DND-41 (cell line): ENCODE data around the gene TBCK.

Source experiments
- ATAC-seq: fragments of 200-7000 bp; cut with Tn5 transposase; 3 replicates; pipeline ENCODE4 v1.9.1; 2021; ENCODE audit warnings: low read depth; ENCODE audit not compliant: insufficient read depth
- DNase-seq: peaks from one replicate; pipeline ENCODE4 v3.0.0-alpha.2; 2020
- H2AFZ ChIP-seq: 2 replicates; pipeline ENCODE4 v1.6.0; 2012; ENCODE audit warnings: low read depth, low read length
- H3K27ac ChIP-seq: 2 replicates; pipeline ENCODE4 v1.5.1; 2012; ENCODE audit warnings: low read length, inconsistent platforms
- H3K27me3 ChIP-seq: fragments of 200-600 bp; sonication (generic); 2 replicates; pipeline ENCODE4 v1.6.0; 2012; ENCODE audit warnings: low read length, mild to moderate bottlenecking, inconsistent platforms; ENCODE audit not compliant: insufficient read depth, poor library complexity
- H3K36me3 ChIP-seq: 2 replicates; pipeline ENCODE4 v1.5.1; 2012; ENCODE audit warnings: low read length, inconsistent platforms; ENCODE audit not compliant: insufficient read depth
- H3K4me1 ChIP-seq: 2 replicates; pipeline ENCODE4 v1.5.1; 2012; ENCODE audit warnings: mild to moderate bottlenecking, low read length; ENCODE audit not compliant: insufficient read depth
- H3K4me2 ChIP-seq: 2 replicates; pipeline ENCODE4 v1.6.0; 2012; ENCODE audit warnings: mild to moderate bottlenecking, moderate library complexity, low read length, inconsistent platforms; ENCODE audit not compliant: insufficient read depth
- H3K4me3 ChIP-seq, 2 experiments: fragments of 200-600 bp in 1 of 2; shearing (Covaris generic) in 1 of 2; 2 replicates each; pipeline ENCODE4 v1.5.1; 2012 to 2016; ENCODE audit warnings: inconsistent platforms in 2 of 2, low read length in 2 of 2, mild to moderate bottlenecking in 2 of 2, low read depth in 1 of 2, moderate library complexity in 1 of 2
- H3K79me2 ChIP-seq: 2 replicates; pipeline ENCODE4 v1.6.0; 2012; ENCODE audit warnings: low read length, inconsistent platforms; ENCODE audit not compliant: insufficient read depth
- H3K9ac ChIP-seq: 2 replicates; pipeline ENCODE4 v1.6.0; 2012; ENCODE audit warnings: low read depth, mild to moderate bottlenecking, inconsistent platforms, low read length, moderate library complexity
- H3K9me3 ChIP-seq: 2 replicates; pipeline ENCODE4 v1.5.1; 2012; ENCODE audit warnings: low read length, moderate library complexity, mild to moderate bottlenecking, inconsistent platforms; ENCODE audit not compliant: insufficient read depth, severe bottlenecking
- H4K20me1 ChIP-seq: 2 replicates; pipeline ENCODE4 v1.6.0; 2012; ENCODE audit warnings: low read length; ENCODE audit not compliant: insufficient read depth
- CTCF ChIP-seq: IDR thresholded peaks from 2 replicates; pipeline ENCODE4 v1.5.1; 2012; ENCODE audit warnings: borderline replicate concordance, low read length, moderate library complexity, mild to moderate bottlenecking; ENCODE audit not compliant: poor library complexity, severe bottlenecking; ENCODE audit errors: extremely low read depth
- EZH2 ChIP-seq: IDR thresholded peaks from 3 replicates; pipeline ENCODE4 v1.6.1; 2012; ENCODE audit warnings: borderline replicate concordance, low read depth, mild to moderate bottlenecking, moderate library complexity, low read length, inconsistent platforms; ENCODE audit not compliant: severe bottlenecking

Gene TBCK

GRCh38 chr4:106287353-106287969 lies 28.5 kb downstream of the TBCK start:
- Histone ChIP-seq H3K4me3 (no peak overlapping the region), H3K9ac (no peak overlapping the region), H3K27me3 (no peaks in the 10 kb centered on the region), H4K20me1 (0 out of 2 replicates have a peak, but pooled peaks cover 3% of the 10 kb centered on the region), H3K4me1 (no peaks in the 10 kb centered on the region), H3K4me2 (no peak overlapping the region), H3K79me2 (no peaks in the 10 kb centered on the region), H2AFZ (no peak overlapping the region), H3K36me3 (peaks cover 4% of the 10 kb centered on the region; the same call in 1 of the 2 replicates), H3K9me3 (no peaks in the 10 kb centered on the region), H3K27ac (no peak overlapping the region)
- ATAC-seq (no peak), DNase-seq (no peak)
- no peak for TF ChIP-seq CTCF
- no peak for TF ChIP-seq EZH2

- Histone ChIP-seq H3K36me3 (peaks cover 4% of the 10 kb centered on the region; the same call in 1 of the 2 replicates), H3K79me2 (no peaks in the 10 kb centered on the region), H3K4me1 (no peaks in the 10 kb centered on the region), H4K20me1 (0 out of 2 replicates have a peak, but pooled peaks cover 3% of the 10 kb centered on the region), H3K4me3 (no peak overlapping the region), H3K4me2 (no peak overlapping the region), H3K27me3 (no peaks in the 10 kb centered on the region), H3K9ac (no peak overlapping the region), H2AFZ (no peak overlapping the region), H3K9me3 (no peaks in the 10 kb centered on the region), H3K27ac (no peak overlapping the region)
- TF ChIP-seq EZH2 (no peak), CTCF (no peak)
- no peak for ATAC-seq
- no peak for DNase-seq
Measured at GRCh38 chr4:106286611-106287010, 29.4 kb downstream of the TBCK start.

GRCh38 chr4:106284227-106284626 lies 31.8 kb downstream of the TBCK start:
- no peak overlapping the region for H2AFZ ChIP-seq
- ATAC-seq, result no peak
- no peak for DNase-seq
- H3K27me3 ChIP-seq, result no peaks in the 10 kb centered on the region
- no peaks in the 10 kb centered on the region for H3K4me1 ChIP-seq
- H3K79me2 ChIP-seq, result no peaks in the 10 kb centered on the region
- H3K9me3 ChIP-seq, result no peaks in the 10 kb centered on the region
- no peak overlapping the region for H3K27ac ChIP-seq
- no peak overlapping the region for H3K4me3 ChIP-seq
- H3K4me2 ChIP-seq, result no peak overlapping the region
- H3K9ac ChIP-seq, result no peak overlapping the region
- 0 out of 2 replicates have a peak, but pooled peaks cover 4% of the 10 kb centered on the region for H3K36me3 ChIP-seq
- TF ChIP-seq CTCF (no peak), EZH2 (no peak)
- no peaks in the 10 kb centered on the region for H4K20me1 ChIP-seq

DNA sequence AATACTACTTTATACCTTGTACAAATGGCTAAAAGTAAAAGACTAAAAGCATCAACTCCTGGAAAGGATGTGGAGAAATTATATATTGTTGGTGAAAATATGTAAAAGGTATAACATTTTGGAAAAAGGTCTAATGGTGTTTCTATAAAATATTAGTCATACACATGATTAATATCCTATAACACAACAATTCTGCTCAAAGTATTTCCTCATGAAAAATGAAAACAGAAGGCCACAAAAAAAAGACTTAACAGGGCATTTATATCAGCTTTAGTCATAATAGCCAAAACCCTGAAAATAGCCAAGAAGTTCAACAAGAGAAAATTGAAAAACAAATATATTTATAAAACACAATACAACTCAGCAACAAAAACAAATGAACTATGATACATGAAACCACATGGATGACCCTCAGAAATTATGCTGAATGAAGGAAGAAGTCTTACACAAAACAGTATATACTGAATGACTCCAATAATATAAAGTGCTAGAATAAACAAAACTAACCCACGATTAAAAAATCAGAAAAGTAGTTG lies 38.8 kb downstream of the TBCK start:
- no peak overlapping the region for H3K27ac ChIP-seq
- no peaks in the 10 kb centered on the region for H3K4me1 ChIP-seq
- no peak overlapping the region for H3K9ac ChIP-seq
- no peaks in the 10 kb centered on the region for H3K27me3 ChIP-seq
- DNase-seq (no peak), ATAC-seq (no peak)
- no peak overlapping the region for H3K4me3 ChIP-seq
- H2AFZ ChIP-seq, result no peak overlapping the region
- H3K36me3 ChIP-seq, result no peaks in the 10 kb centered on the region
- H3K9me3 ChIP-seq, result no peaks in the 10 kb centered on the region
- H3K4me2 ChIP-seq, result no peak overlapping the region
- no peaks in the 10 kb centered on the region for H4K20me1 ChIP-seq
- no peaks in the 10 kb centered on the region for H3K79me2 ChIP-seq
- TF ChIP-seq EZH2 (no peak), CTCF (no peak)
